Activated naive CD4-positive, alpha-beta T cell treated with anti-CD3 and anti-CD28 coated beads, Interleukin-2, amount 10 ng/mL, durations not matched to agents 7 days and 5 days (primary cell): Measurements from ENCODE around the gene FUBP3.

Source experiments
- CTCF ChIA-PET: fragments of 350-600 bp; sonication (Branson Sonifier 250); formaldehyde crosslinking; loops from one replicate; lab custom pipeline; 2021; ENCODE audit warnings: antibody characterized with exemption; lab: Charles Lee
- DNase-seq: peaks from one replicate; pipeline ENCODE4 v3.0.0-alpha.2; 2020
- H3K27ac Mint-ChIP-seq: one replicate; pipeline ENCODE4 v1.8.0; 2021; ENCODE audit warnings: mild to moderate bottlenecking, moderate library complexity, mixed read lengths
- H3K27me3 Mint-ChIP-seq: one replicate; pipeline ENCODE4 v1.8.0; 2021; ENCODE audit warnings: mild to moderate bottlenecking, mixed read lengths
- H3K36me3 Mint-ChIP-seq: one replicate; pipeline ENCODE4 v1.8.0; 2021; ENCODE audit warnings: mixed read lengths
- H3K4me1 Mint-ChIP-seq: one replicate; pipeline ENCODE4 v1.8.0; 2021; ENCODE audit warnings: mixed read lengths
- H3K4me3 Mint-ChIP-seq: one replicate; pipeline ENCODE4 v1.8.0; 2021; ENCODE audit warnings: mild to moderate bottlenecking, moderate library complexity, mixed read lengths
- H3K9me3 Mint-ChIP-seq: one replicate; pipeline ENCODE4 v1.8.0; 2021; ENCODE audit warnings: mixed read lengths

FUBP3 gene

GRCh38 chr9:130630506-130631330 is 51.3 kb downstream of the FUBP3 start:
- Mint-ChIP-seq H3K36me3 (peaks cover 22% of the 10 kb centered on the region), H3K4me1 (no peaks in the 10 kb centered on the region), H3K4me3 (no peak overlapping the region), H3K27me3 (no peaks in the 10 kb centered on the region), H3K9me3 (no peaks in the 10 kb centered on the region), H3K27ac (no peak overlapping the region)
- DNase-seq, result no peak
- CTCF ChIA-PET, result no interaction called here

- Mint-ChIP-seq H3K27me3 (no peaks in the 10 kb centered on the region), H3K4me1 (no peaks in the 10 kb centered on the region), H3K27ac (no peak overlapping the region), H3K4me3 (no peak overlapping the region), H3K9me3 (no peaks in the 10 kb centered on the region), H3K36me3 (peaks cover 16% of the 10 kb centered on the region)
- CTCF ChIA-PET, result no interaction called here
- DNase-seq, result no peak
Measured at GRCh38 chr9:130631331-130632080, 52.1 kb downstream of the FUBP3 start.

GRCh38 chr9:130632081-130632710 is 52.8 kb downstream of the FUBP3 start:
- Mint-ChIP-seq H3K27me3 (no peaks in the 10 kb centered on the region), H3K4me3 (no peak overlapping the region), H3K27ac (no peak overlapping the region), H3K9me3 (no peaks in the 10 kb centered on the region), H3K36me3 (peaks cover 12% of the 10 kb centered on the region), H3K4me1 (no peaks in the 10 kb centered on the region)
- no peak for DNase-seq
- CTCF ChIA-PET, result interaction anchor here (0.5 kb wide), 1 partner anchor 165 kb away, joined by 3 read pairs; no protein-coding TSS in a partner anchor

GRCh38 chr9:130632841-130633240 is 53.5 kb downstream of the FUBP3 start:
- CTCF ChIA-PET, result interaction anchor here (0.5 kb wide), 1 partner anchor 164 kb away, joined by 3 read pairs; no protein-coding TSS in a partner anchor
- no peaks in the 10 kb centered on the region for H3K9me3 Mint-ChIP-seq
- no peaks in the 10 kb centered on the region for H3K27me3 Mint-ChIP-seq
- no peaks in the 10 kb centered on the region for H3K4me1 Mint-ChIP-seq
- no peak overlapping the region for H3K27ac Mint-ChIP-seq
- H3K36me3 Mint-ChIP-seq, result peaks cover 8% of the 10 kb centered on the region
- DNase-seq, result no peak
- H3K4me3 Mint-ChIP-seq, result no peak overlapping the region

- Mint-ChIP-seq H3K9me3 (no peaks in the 10 kb centered on the region), H3K4me3 (no peak overlapping the region), H3K36me3 (peaks cover 11% of the 10 kb centered on the region), H3K27me3 (no peaks in the 10 kb centered on the region), H3K27ac (no peak overlapping the region), H3K4me1 (no peaks in the 10 kb centered on the region)
- CTCF ChIA-PET, result no interaction called here
- no peak for DNase-seq
Measured at GRCh38 chr9:130633336-130634190, 54.2 kb downstream of the FUBP3 start.

- Mint-ChIP-seq H3K36me3 (peaks cover 11% of the 10 kb centered on the region), H3K27ac (no peak overlapping the region), H3K4me1 (no peaks in the 10 kb centered on the region), H3K4me3 (no peak overlapping the region), H3K9me3 (no peaks in the 10 kb centered on the region), H3K27me3 (no peaks in the 10 kb centered on the region)
- no peak for DNase-seq
- CTCF ChIA-PET, result no interaction called here
Measured at GRCh38 chr9:130634191-130634768, 54.9 kb downstream of the FUBP3 start.

GRCh38 chr9:130634801-130635200 is 55.4 kb downstream of the FUBP3 start:
- H3K9me3 Mint-ChIP-seq, result no peaks in the 10 kb centered on the region
- CTCF ChIA-PET, result no interaction called here
- no peaks in the 10 kb centered on the region for H3K27me3 Mint-ChIP-seq
- peaks cover 11% of the 10 kb centered on the region for H3K36me3 Mint-ChIP-seq
- no peaks in the 10 kb centered on the region for H3K4me1 Mint-ChIP-seq
- H3K27ac Mint-ChIP-seq, result no peak overlapping the region
- no peak overlapping the region for H3K4me3 Mint-ChIP-seq
- DNase-seq, result no peak

GRCh38 chr9:130635306-130635705 is 55.9 kb downstream of the FUBP3 start:
- Mint-ChIP-seq H3K9me3 (no peaks in the 10 kb centered on the region), H3K27ac (no peak overlapping the region), H3K4me1 (no peaks in the 10 kb centered on the region), H3K4me3 (no peak overlapping the region), H3K36me3 (peaks cover 11% of the 10 kb centered on the region), H3K27me3 (no peaks in the 10 kb centered on the region)
- CTCF ChIA-PET, result no interaction called here
- DNase-seq, result no peak

- Mint-ChIP-seq H3K9me3 (no peaks in the 10 kb centered on the region), H3K4me1 (no peaks in the 10 kb centered on the region), H3K36me3 (peaks cover 11% of the 10 kb centered on the region), H3K27me3 (no peaks in the 10 kb centered on the region), H3K27ac (no peak overlapping the region), H3K4me3 (no peak overlapping the region)
- CTCF ChIA-PET, result no interaction called here
- DNase-seq, result peak; percentile 16
Measured at GRCh38 chr9:130635721-130636647, 56.6 kb downstream of the FUBP3 start.

GRCh38 chr9:130636648-130637020 is 57.3 kb downstream of the FUBP3 start:
- Mint-ChIP-seq H3K9me3 (no peaks in the 10 kb centered on the region), H3K27me3 (no peaks in the 10 kb centered on the region), H3K4me3 (no peak overlapping the region), H3K36me3 (peaks cover 8% of the 10 kb centered on the region), H3K4me1 (no peaks in the 10 kb centered on the region), H3K27ac (no peak overlapping the region)
- CTCF ChIA-PET, result no interaction called here
- DNase-seq, result peak; percentile 13

- peaks cover 3% of the 10 kb centered on the region for H3K36me3 Mint-ChIP-seq
- no peaks in the 10 kb centered on the region for H3K4me1 Mint-ChIP-seq
Measured at GRCh38 chr9:130638284-130639123, 59.1 kb downstream of the FUBP3 start.

GRCh38 chr9:130639124-130639765 is 59.9 kb downstream of the FUBP3 start:
- peaks cover 3% of the 10 kb centered on the region for H3K36me3 Mint-ChIP-seq
- no peaks in the 10 kb centered on the region for H3K9me3 Mint-ChIP-seq
- H3K27ac Mint-ChIP-seq, result no peak overlapping the region
- H3K4me3 Mint-ChIP-seq, result no peak overlapping the region
- DNase-seq, result no peak
- H3K27me3 Mint-ChIP-seq, result no peaks in the 10 kb centered on the region
- no peaks in the 10 kb centered on the region for H3K4me1 Mint-ChIP-seq
- CTCF ChIA-PET, result no interaction called here

More at GRCh38 chr9:130638284-130639123, 59.1 kb downstream of the FUBP3 start:
- no peaks in the 10 kb centered on the region for H3K27me3 Mint-ChIP-seq
- H3K9me3 Mint-ChIP-seq, result no peaks in the 10 kb centered on the region
- CTCF ChIA-PET, result no interaction called here
- H3K4me3 Mint-ChIP-seq, result no peak overlapping the region
- DNase-seq, result peak; percentile 12
- no peak overlapping the region for H3K27ac Mint-ChIP-seq
